Measurements from ENCODE around the gene RBCK1.
"Not testable (repeated sequence)": the region's sequence is repeated elsewhere in the genome, so short reads cannot be mapped to it uniquely, and the experiment has no call there.

Gene RBCK1

DNA sequence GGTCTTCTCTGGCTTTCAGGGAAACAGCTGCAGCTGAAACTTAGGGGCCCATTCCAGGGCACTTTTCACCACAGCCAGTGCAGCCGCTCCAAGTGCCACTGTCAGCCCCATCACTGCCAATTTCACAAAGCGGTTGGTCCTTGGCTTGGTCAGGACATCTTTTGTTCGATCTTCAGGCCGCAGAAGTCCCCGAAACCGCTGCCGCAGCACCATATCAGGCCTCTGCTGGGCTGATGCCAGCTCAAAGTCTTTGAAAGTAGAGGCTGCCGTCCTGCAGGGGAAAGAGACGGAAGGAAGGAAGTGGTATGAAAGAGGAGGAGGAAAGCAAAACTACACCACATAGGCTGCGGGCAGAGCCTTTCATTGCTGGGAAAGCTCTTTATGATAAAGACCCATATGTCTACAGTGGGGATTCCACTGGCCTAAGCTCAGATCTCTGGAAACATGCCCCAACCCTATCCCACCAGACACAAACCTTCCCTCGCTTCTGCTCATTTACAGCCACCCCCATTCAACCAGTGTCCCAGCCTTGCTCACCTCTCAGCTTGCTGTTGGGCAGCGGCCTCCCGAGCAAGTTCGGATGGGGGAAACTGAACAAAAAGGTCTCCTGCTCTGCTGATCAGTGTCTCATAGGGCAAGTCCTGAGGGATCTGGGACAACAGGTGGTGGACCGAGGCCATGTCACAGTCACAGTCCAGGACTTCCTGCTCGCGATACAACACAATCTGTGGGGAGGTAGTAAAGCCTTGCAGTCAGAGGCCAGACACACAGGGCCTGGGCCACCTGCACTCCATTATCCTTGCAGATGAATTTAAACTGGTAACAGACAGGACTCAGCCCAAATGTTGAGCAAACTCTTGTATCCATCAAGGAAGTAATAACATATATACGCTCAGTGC, 30.7 kb downstream of the RBCK1 start:
- no peak for DNase-seq

DNA sequence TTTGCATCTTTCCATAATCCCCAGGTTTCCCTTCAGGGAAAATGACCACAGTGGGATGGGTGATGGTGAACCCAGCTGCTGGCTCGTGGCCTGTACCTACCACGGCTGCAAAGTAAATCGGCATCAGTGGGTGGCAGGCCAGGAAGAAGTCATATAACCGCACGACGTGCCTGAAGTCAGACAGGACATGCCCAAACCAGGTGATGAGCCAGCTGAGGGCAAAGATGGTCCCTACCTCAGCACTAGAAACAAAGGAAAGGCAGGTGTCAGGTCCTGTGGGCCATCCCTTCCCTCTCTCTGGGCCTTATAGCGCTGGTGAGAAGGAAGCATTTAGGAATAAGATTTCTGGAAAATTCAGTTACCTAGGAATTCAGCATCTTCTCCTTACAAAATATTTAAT, 32.0 kb downstream of the RBCK1 start:
- no peak for DNase-seq

DNA sequence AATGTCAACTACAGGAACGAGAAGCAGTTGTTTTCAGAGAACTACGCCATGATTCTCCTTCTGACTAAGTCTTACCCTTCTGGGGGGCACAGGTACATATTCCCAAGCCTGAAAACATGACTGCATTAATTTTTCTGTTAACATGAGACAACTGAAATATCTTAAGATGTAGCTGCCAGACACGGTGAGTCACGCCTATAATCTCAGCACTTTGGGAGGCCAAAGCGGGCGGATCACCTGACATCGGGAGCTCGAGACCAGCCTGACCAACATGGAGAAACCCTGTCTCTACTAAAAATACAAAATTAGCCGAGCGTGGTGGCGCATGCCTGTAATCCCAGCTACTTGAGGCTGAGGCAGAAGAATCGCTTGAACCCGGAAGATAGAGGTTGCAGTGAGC, 32.5 kb downstream of the RBCK1 start:
- no peak for DNase-seq

DNA sequence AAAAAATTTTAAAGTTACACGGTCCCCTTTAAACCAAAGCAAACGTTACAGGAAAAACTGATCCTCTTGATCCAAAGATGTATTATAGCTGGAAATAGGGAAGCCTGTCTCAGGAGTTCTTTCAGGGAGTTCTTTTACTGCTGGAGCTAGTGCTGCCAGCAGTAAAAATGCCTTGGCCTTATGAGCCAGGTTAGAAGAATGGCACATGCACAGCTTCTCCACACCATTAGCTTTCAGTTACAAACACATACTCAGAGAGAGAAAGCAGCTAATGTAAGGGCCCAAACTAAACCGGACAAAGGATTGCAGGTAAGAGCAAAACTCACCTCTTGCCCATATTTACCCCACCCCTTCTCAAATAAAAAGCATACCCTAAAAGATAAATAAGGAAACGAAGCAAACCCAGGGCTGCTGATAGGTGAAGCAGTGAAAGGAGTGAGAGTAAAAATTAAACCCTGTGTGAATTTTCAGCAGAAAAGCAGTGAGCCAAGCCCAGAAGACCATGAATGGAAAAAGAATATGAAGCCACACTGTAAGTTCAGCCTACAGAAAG, 35.2 kb downstream of the RBCK1 start:
- no peak for DNase-seq

DNA sequence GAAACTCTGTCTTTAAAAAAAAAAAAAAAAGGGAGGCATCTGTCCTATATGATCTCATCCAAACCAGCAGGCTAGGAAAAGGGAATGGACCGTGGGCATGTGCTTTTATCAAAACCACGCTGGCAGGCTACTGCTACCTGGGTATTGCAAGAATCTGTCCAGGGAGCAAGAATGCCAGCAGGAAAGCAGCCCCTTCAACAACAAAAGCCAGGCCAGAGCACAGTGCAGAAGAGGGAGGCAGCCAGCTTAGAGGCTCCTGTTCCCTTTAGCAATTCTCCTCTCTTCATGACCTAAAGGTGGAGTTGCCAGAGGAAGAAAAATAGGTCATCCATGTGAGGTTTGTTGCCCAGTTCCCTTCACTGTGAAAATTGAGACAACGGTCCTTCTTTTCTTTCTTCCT, 36.0 kb downstream of the RBCK1 start:
- DNase-seq = no peak

DNA sequence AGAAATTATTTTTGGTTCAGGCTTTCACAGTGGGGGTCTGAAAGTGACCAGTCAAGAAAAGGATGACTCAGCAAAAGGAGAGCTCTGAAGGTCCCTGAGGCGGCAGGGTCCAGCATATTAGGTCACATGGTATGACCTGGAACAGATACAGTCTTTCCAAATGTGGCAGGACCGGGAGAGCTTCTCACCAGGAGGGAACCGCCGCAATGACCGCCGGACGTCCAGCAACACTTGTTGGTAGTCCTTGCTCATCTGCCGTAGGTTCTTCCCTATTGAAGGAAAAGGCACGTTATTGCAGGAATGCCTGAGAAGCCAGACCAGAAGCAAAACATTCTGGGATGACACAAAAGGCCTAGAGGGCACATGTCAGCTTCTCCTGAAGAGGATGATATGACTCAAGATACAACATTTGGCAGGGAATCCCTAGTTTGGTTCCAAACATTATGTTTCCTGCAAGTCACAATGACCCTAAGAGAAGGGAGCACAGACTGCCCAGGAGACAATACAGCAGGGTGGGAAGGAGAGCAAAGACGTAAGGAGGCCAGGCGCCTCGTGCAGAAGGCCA, 36.8 kb downstream of the RBCK1 start:
- DNase-seq = no peak

DNA sequence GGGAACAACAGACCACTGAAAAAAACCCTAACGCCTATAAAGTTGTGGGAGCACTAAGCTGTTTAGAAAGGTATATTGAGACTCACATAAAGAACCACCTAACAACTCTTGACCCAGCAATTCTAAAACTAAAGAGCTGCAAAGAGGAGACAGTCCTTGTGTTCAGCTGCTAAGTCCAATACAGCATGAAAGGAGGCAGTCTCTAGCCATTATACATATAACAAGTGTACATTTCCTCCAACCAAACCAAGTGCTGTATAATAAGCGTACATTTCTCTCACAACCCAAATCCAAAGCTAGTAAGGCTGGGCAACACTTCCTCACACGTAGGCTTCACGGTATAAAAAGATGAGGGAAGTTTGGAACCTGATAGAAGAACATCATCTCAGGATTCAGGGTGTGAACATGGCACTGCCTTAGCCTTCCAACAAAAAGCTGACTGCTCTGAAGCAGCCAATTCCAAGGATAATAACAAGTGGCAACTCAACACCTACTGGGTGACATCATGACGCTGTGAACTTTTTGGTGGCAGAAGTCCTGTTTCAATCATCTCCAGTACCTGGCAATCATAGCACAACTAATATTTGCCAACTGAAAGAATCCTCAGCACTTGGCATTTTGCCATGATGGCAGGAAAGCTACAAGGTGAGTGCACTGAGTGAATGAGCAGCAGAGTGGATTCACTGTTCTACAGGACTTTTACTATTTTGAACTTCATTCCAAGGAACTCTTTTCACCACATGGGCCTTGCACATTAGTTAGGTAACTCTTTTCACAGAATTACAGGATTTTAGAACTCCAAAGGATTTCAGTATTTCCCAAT, 37.6 kb downstream of the RBCK1 start:
- DNase-seq = no peak

DNA sequence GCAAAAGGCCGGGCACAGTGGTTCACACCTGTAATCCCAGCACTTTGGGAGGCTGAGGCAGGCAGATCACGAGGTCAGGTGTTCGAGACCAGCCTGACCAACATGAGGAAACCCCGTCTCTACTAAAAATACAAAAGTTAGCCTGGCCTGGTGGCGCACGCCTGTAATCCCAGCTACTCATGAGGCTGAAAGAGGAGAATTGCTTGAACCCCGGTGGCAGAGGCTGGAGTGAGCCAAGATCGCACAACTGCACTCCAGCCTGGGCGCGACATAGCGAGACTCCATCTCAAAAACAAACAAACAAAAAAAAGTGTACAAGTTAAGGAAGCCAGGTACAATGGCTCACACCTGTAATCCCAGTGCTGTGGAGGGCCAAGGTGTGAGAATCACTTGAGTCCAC, 43.9 kb downstream of the RBCK1 start:
- DNase-seq = not testable (repeated sequence)

DNA sequence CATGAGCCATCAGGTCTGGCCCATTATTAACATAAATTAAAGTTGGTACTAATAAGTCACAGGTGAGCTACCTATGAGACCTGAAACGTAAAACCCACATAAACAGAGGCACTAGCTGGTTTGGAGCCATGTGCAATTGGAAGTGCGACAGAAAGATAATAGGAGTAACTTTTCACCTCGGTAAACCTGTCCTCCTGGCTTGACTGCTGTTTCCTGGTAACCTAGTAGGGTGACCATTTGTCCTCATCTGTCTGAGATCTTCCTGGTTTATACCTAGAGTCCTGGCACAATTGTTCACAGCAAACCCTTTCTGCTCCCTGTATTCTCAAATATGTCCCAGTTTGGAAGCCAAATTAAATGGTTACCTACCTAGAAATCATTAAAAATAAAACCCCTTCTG, 46.9 kb downstream of the RBCK1 start:
- DNase-seq = no peak

DNA sequence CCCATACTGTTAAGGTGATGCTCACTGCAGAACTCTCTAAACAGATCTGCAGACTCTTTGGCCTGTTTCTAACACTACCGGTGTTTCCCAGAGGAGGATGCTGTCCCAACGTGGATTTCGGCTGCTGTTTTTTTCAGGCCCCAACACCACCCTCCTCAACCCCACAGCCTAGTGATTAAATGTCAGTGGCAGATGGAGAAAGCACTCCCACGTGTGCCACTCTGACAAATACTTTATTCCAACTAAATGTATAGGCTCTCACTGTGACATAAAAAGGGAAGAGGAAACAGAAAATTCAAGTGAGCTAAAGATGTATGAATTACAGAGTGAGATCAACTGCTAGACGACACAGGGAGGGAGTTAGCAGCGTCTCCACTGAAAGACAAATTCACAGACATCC, 50.7 kb downstream of the RBCK1 start:
- no peak for DNase-seq

DNA sequence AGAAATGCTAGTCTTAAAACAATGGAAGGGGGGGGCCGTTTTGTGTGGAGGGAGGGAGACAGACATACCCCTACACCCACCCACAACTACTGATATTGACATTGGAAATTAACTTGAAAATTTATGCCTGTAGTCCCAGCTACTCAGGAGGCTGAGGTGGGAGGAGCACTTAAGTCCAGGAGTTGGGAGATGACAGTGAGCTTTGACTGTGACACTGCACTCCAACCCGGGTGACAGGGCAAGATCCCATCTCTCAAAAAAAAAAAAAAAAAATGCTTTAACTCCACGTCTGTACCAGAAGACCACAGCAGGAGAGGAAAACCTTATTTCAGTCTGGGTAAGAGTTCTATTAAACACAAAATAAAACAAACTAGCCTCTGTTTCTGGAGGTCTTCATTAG, 52.1 kb downstream of the RBCK1 start:
- no peak for DNase-seq

DNA sequence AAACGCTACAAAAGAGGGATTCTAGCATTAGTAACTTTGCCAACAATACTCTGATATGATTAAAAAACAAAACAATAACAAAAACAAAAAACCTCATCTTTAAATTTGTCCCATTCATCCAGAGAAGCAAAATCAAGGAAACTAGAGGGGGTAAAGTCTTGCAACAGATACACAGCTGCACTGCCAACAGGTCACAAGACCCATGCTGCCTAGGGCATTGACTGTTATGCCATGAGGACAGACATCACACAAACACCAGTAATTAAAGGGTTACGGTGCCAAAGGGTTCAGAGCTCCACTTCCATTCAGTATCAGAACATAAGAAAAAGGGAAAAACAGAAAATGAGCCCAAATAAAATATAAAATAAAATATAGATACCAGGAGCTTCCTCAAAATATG, 52.6 kb downstream of the RBCK1 start:
- DNase-seq = peak; percentile 22

DNA sequence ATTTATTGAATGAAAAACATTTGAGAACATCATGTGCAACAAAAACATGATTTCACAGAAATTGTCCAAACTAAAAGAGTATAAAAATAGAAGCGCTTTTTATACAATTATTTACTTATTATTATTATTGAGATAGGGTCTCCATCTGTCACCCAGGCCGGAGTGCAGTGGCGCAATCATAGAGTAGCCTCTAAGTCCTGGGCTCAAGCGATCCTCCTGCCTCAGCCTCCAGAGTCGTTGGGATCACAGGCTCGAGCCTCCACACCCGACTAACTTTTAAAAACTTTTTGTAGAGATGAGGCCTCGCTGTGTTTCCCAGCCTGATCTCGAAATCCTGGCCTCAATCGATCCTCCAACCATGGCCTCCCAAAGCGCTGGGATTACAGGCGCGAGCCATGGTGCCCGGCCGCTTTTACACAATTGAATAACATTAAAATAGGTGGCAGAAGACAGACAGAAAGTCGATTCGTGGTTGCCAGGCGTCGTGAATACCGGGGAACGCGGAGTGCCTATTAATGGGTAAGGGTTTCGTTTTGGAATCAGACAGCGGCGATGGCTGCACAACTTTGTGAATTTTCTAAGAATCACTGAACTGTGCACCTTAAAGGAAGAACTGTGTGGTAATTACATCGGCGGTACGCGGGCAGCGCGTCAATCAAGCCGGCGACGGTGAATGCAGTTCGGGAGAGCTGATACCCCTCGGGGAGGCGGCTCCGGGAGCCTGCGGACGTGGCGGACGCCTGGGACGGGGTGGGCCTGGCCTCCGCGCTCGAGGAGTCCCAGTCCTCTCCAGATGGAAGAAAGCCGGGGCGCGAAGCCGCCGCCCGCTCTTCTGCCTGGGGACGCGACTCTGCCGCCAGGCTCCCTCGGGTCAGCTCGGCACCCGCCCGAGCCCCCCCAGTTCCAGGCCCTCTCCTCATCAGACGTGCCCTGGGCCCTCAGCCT, 53.4 kb downstream of the RBCK1 start:
- DNase-seq = peak; percentile 49

DNA sequence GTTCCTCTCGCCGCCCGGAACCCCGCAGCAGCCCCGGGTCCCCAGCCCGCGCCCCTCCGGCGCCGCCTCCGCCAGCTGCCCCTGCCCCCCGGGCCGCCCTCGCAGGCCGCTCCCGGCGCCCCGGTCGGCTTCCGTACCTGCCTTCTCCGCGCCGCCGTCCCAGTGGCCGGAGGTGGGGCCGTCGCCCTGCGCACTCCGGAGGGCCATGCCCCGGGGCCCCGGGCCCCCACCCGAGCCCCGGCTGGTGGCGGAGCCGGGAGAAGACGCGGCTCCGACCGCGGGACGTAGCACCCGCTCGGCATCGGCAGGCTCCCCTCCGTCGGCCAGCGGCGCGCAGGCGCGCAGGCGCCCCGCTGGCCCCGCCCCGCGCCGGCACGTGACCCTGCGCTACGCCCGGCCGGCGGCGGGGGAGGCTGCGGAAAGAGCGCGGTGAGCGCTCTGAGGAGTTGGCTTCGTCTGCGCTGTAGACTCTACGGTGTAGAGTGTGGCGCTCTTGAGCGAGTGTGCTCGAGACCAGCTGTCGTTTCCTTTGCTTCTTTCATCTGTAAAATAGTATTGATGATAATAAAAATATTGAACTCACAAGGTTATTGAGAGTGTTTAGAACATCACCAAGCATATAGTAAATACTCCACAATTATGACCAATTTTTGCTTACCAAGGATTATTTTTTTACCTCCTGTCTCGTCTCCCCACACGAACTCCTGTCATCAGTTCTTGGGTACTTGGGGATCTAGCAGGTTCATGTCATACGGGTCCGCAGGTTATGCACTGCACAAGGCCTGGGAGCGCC, 54.3 kb downstream of the RBCK1 start, which contains the start of gene TBC1D20:
Gene TBC1D20, minus strand, starts transcription at position 335 of the 793 bp plus-strand sequence. Its CDS starts 128 bp downstream, at position 207.
- DNase-seq = peak; percentile 87

DNA sequence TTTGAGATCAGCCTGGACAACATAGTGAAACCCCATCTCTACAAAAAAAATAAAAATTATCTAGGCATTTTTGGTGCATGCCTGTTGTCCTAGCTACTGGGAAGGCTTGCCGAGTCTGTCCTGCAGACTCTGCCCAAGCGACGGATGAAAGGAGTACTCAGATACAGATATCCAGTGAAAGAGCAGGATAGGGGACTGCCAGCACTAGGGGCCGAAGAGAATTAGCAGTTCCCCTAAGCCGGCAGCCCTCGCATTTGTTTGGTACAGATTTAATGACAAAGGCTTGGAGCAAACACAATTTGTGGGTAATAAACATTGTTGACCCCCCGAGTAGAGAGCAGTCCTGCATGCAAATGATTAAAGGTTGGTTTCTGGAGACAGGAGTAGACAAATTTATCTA, 59.7 kb downstream of the RBCK1 start:
- DNase-seq = no peak

DNA sequence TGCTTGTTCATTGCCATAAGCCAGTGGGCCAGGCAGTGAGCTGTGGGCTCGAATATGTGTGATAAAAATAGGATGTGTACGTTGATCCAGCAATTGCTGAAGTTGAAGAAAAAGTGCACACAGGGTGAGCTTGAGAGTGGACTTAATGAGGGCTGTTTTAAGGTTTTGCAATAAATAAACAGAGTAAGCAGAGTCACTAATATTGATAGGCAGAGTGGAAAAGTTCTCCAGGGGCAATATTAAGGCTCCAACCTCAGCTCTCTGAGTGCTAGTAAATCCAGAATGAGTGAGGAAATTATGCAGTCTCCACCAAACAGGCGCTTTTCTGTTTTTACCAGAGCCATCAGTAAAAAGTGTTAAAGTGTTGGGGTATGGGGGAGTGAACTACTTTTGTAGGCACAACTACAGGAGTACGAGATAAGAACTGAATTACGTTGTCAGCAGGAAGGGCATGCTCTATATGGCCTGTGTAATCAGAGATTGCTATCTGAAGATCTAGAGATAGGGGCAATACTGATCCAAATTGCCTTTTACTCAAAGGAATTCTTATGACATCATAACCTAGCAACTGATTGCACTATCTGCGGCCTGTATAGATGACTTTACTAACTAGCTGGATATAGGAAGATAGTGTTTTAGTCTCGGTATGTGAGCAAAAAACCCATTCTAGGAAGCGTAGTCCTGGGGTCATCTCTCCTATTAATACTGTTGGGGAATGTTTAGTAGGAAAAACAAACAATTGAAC, 61.8 kb downstream of the RBCK1 start:
- no peak for DNase-seq

DNA sequence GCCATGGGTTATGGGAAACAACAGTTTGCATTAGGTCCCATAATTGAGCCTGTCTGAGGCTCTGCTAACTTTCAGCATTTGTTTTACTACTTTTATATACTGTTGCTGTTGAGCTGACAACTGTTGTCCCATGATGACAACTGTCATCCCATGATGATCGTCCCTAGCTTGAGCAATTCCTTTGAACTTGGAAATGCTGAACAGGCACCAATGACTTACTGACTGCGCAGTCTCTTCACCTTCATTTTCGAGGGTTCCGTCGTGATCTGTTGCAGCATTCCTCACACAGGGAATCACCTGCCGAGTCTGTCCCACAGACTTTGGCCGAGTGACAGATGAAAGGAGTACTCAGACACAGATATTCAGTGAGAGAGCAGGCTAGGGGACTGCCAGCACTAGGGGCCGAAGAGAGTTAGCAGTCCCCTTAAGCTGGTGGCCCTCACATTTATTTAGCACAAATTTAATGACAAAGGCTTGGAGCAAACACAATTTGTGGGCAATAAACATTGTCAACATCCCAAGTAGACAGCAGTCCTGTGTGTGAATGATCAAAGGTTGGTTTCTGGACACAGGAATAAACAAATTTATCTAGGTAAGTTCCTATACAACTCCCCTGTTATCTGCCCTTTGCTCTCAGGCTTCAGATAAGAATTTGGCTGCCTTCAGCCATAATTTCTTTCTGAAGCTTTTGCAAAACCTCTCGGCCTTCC, 64.2 kb downstream of the RBCK1 start:
- no peak for DNase-seq

DNA sequence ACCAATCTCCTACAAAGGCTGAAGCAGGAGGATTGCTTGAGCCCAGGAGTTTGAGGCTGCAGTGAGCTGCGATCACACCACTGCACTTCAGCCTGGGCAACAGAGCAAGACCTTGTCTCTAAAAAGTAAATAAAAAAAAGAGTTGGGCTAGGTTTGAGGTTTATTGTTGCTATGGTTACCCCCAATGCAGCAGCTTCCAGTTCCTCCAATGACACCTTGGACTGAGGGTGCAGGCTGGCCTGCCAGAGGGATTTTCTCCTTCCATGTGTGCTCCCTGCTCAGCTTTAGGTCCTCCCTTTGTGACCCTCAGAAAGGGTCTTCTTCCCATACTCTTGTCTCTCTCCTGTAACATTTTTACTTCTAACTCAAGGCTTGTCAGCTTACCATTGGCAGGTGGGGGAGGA, 64.8 kb downstream of the RBCK1 start:
- DNase-seq = no peak

DNA sequence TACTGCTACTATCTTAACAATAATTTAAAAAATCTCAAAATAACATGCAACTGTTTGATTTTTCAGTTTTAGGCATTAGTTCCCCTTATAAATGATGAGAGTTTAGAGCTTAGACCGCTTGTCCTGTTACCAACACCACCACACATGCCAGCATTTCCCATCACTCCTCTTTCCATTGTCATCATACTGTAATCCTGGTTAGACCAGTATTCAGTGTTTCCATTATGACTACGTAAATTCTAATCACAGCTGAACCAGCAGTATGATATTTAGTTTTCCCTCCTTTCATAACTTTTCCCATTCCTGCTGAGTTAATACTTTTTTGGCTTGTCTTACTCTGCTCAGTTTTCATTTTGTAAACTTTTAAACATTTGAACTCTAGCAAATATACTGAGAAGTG, 66.5 kb downstream of the RBCK1 start:
- no peak for DNase-seq
